HG02588 (cell line): ENCODE results near the gene KIN.
"Not testable (repeated sequence)": the region's sequence is repeated elsewhere in the genome, so short reads cannot be mapped to it uniquely, and the experiment has no call there.

ENCODE experiments used
- ATAC-seq: cut with Tn5 transposase; IDR thresholded peaks from one replicate; pipeline ENCODE4 v1.9.1; 2021; ENCODE audit warnings: mild to moderate bottlenecking, moderate library complexity; ENCODE audit not compliant: unreplicated experiment

KIN gene

GRCh38 chr10:7787857-7788638, at the start of gene KIN, which contains the start of gene ATP5F1C:
Gene KIN (minus strand): TSS chr10:7787993. CDS start chr10:7787933, 60 bp downstream.
Gene ATP5F1C (plus strand): TSS chr10:7788177. CDS start chr10:7788208, 31 bp downstream.
- peak; percentile 94 for ATAC-seq

- ATAC-seq: no peak
Observed at GRCh38 chr10:7836571-7836970, 48.8 kb upstream of the KIN start.

- no peak for ATAC-seq
Observed at GRCh38 chr10:7834262-7834661, 46.5 kb upstream of the KIN start.

GRCh38 chr10:7833210-7833609, 45.4 kb upstream of the KIN start:
- no peak for ATAC-seq

GRCh38 chr10:7832060-7832459, 44.3 kb upstream of the KIN start:
- no peak for ATAC-seq

- no peak for ATAC-seq
Observed at GRCh38 chr10:7829289-7829834, 41.6 kb upstream of the KIN start.

GRCh38 chr10:7826971-7827370, 39.2 kb upstream of the KIN start:
- no peak for ATAC-seq

GRCh38 chr10:7824251-7824650, 36.5 kb upstream of the KIN start:
- no peak for ATAC-seq

GRCh38 chr10:7819121-7819460, 31.3 kb upstream of the KIN start:
- peak; percentile 34 for ATAC-seq

- peak; percentile 87 for ATAC-seq
Observed at GRCh38 chr10:7818295-7819120, 30.7 kb upstream of the KIN start, which contains the start of gene TAF3. Gene TAF3 (plus strand): TSS chr10:7818505. CDS start chr10:7818710, 205 bp downstream.

GRCh38 chr10:7817984-7818294, 30.1 kb upstream of the KIN start:
- no peak for ATAC-seq

- ATAC-seq: no peak
Observed at GRCh38 chr10:7817576-7817975, 29.8 kb upstream of the KIN start.

GRCh38 chr10:7813481-7813880, 25.7 kb upstream of the KIN start:
- no peak for ATAC-seq

- not testable (repeated sequence) for ATAC-seq
Observed at GRCh38 chr10:7811743-7812142, 23.9 kb upstream of the KIN start.

GRCh38 chr10:7811000-7811399, 23.2 kb upstream of the KIN start:
- ATAC-seq: no peak

GRCh38 chr10:7810443-7810842, 22.6 kb upstream of the KIN start:
- no peak for ATAC-seq

GRCh38 chr10:7808686-7809267, 21.0 kb upstream of the KIN start:
- no peak for ATAC-seq

- ATAC-seq: no peak
Observed at GRCh38 chr10:7804741-7805140, 16.9 kb upstream of the KIN start.

- no peak for ATAC-seq
Observed at GRCh38 chr10:7804216-7804615, 16.4 kb upstream of the KIN start.

GRCh38 chr10:7802606-7803005, 14.8 kb upstream of the KIN start:
- ATAC-seq: no peak

- no peak for ATAC-seq
Observed at GRCh38 chr10:7797582-7797981, 9.8 kb upstream of the KIN start.
